HG02885 (cell line): ENCODE results near the gene MAGI1.
"Not testable (repeated sequence)": the region's sequence is repeated elsewhere in the genome, so short reads cannot be mapped to it uniquely, and the experiment has no call there.

Experiments
- ATAC-seq: cut with Tn5 transposase; IDR thresholded peaks from one replicate; pipeline ENCODE4 v1.9.1; 2021; ENCODE audit warnings: mild to moderate bottlenecking; ENCODE audit not compliant: unreplicated experiment, poor library complexity

Gene MAGI1

DNA sequence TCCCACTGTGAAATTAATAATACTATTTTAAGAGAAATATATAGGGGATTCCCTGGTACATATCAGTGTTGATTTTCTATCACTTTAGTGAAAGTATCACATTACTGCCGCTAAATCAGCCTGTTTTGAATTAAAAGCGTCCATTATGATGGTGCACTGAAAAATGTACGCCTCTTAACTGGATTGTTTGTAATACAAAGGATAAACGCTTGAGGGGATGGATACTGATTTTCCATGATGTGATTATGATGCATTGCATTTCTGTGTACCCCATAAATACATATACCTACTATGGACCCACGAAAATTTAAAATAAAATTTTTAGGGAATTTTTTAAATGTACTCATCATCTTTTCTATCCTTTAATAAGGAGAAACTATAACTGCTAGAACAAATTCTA, 478.6 kb downstream of the MAGI1 start:
- no peak for ATAC-seq

DNA sequence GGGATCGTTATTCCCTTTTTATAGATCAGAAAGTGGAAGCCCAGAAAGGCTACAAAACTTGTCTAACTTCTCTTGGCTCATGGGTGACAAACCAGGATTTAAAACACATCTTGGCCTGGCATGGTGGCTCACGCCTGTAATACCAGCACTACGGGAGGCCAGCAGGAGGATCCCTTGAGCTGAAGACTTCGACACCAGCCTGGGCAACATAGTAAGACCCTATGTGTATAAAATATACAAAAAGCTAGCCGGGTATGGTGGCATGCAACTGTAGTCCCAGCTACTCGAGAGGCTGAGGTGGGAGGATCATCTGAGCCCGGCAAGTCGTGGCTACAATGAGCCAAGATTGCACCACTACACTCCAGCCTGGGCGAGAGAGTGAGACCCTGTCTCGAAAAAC, 479.1 kb downstream of the MAGI1 start:
- ATAC-seq, result no peak

DNA sequence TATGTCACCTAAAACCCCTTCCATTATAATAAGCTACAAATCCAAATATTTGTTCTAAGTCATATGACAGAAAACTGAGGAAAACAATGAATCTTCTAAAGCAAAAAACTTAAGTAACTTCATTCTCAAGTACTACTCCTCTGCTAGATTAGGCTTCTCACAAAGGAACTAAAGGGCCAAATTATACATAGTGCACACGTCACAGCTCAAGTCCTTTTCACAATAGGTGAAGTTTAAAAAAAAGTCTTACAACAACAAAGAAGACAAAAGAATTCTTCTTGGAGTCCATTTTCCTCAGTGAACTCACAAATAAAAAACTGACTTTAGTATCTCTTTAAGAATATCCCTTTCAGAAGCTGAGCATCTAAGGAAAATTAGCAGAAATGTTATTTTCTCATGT, 479.9 kb downstream of the MAGI1 start:
- ATAC-seq, result no peak

DNA sequence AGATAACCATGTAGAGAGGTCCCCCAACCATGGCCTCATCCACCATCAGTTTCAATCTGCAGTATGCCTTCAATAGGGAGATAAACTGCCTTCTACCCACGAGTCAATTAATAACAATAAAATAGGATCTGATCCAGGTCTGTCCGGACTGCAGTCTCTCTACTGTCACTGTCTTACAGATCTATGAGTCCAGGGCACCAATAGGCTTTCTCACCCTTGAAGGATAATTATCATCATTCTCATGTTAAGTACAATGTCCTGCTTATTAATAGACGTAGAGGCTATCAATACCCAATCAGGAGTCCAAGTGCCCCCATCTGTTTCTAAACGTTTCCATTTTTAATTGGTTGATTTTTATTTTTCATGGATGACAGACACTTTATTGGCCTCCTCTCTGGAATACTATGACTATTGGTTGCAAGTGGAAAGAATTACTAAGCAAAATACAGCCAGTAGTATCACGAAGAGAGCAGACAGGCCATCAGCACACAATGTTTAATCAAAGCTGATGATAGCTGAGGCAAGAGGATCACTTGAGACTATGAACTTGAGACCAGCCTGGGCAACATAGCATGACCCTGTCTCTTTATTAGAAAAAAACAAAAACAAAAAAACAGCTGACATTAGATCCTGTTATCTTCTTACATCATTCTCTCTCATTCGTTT, 480.7 kb downstream of the MAGI1 start:
- ATAC-seq, result no peak

DNA sequence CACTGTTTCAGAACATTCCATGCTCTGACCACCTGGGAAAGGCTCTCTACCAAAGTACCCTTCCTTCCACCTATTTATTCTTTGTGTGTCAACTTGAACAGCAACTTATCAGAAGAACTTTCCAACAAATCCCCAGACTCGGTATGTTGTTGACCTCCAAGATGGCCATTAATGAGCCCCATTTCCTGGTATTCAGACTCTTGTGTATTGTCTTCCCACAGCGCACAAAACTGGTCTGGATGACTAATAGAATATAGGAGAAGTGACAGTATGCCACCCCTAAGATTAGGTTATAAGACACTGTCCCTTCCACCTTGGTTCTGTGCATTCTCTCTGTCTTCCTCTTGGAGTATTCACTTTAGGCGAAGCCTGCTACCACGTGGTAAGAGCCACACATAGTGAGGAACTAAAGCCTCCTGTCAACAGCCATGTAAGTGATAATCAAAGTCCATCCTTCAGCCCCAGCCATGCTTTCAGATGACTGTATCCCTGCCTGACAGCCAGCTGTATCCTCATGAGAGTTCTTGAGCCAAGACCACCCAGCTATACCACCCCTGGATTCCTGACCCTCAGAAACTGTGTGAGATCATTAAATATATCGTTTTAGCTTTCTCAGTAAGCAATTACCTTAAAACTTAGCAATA, 481.7 kb downstream of the MAGI1 start:
- ATAC-seq, result no peak

DNA sequence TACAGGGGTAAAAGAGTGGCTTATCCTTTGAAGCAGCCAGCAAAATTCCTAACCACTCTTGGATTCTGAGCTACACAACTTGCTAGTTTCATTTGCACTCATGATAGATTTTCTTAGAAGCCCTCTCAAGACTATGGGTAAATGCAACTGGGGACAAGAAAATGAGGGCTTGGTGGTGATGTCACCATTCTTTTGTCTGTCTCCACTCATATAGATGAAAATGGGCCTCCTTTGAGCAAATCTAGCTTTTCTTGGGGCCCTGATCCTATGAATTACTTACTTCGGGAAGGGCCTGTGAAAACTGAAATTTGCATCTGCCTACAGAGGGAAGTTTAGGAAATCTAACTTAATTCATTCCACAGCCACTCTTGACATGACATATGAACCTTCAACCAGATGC, 486.3 kb downstream of the MAGI1 start:
- ATAC-seq, result no peak

DNA sequence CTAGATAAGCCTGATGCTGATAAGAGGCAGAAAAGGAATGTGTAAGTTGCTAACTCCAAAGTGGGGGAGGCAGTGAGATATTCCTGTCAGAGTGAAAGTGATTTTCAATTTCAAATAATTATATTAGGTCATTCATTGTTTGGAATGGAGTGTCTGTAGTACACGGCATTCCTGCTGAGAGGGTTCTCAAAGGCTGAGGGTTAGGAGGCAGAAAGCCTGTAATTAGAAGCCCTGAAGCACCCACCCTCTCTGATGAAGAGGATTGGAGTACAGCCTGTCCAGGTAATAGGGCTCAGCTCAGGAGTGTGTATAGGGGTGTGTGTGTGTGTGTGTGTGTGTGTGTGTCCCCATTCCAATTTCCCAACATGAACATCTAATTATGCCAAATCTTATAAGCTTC, 486.8 kb downstream of the MAGI1 start:
- ATAC-seq, result no peak

DNA sequence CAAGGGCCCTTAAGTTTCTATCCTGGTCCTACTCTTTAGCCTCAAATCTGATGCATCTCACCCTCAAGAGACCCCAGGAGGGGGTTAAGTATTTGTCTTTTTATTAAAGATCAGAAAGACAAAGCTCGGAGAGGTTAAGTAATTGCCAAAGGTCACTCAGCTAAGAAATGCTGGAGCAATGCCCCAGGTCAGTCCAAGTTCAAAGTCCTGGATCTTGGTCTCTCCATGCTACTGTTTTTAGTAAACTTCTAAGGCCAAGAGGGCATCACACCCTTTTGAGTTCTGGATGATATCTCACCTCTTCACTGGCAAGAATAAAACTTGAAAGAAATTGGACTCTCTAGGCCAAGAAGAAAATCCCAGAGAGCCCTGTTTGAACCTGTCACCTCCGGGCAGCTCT, 488.6 kb downstream of the MAGI1 start:
- no peak for ATAC-seq

DNA sequence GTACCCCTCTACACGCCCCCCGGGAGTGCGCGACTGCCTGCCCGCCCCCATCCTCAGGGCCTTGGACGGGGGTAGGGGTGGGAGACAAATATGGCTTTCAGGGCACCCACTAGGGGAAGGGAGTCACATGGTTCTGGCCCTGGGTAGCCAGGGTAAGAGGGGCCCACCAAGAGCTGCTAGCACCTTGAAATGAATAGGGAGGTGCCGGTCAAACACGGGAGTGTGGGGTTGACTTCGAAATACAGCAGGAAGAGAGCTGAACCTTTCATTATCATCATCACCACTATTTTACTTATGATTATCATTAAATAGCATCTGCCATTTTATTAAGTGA, 489.1 kb downstream of the MAGI1 start:
- ATAC-seq, result no peak

DNA sequence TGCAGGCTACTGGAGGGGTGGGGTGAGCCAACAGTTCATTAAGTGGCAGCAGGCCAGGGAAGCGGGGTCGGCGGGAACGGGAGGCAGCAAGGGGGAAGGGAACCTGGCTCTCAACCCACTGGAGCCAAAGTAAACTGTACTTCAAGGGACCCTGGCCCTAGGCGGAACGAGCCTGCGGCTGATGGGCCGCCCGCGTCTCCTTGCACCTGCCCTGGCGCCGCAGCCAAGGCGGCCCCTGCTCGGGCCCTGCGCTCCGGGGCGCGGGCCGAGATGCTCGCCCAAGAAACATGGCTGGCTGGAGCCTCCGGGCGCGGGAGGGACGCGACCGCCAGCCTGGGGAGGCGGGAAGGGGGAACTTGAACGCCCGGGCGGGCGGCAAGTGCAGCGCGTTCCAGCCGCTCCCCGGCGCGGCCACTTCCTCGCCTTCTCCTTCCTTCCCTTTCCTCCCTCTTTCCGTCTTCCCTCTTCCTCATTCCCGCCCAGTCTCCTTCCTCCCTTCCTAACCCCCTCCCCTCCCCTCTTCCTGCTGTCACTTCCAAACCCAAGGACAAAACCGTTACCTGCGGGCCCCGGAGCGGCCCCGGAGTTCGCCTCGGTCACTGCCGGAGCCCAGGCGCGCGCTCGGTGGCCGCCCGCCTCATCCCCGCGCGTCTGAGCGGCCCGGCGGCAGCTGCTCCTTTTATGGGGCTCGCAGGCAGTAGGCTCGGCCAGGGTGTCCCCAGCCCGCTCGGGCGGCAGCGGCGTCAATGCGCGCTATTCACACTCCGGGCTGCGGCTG, 489.7 kb downstream of the MAGI1 start:
- no peak for ATAC-seq

DNA sequence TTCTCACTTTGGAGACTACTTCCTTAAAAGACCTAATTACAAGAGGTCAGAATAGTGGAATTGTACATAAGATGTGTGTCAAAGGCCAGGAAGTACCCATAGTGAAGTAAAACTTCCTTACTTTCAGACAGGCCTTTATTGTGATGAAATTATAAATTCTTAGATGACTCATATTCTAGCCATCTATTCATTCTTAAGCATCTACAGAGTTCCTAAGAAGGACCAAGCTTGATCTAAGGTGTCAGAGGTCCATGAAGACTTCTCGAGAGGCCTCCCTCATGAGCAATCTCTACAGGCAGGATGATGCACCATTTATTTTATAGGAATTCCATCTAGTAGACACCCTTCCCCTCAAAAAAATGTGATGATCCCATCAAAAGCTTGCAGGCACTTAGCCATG, 493.3 kb downstream of the MAGI1 start:
- ATAC-seq, result no peak

DNA sequence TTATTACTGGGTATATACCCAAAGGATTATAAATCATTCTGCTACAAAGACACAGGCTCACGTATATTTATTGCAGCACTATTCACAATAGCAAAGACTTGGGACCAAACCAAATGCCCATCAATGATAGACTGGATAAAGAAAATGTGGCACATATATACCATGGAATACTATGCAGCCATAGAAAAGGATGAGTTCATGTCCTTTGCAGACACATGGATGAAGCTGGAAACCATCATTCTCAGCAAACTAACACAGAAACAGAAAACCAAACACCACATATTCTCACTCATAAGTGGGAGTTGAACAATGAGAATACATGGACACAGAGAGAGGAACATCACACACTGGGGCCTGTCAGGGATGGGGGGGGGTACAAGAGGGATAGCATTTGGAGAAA, 495.3 kb downstream of the MAGI1 start:
- ATAC-seq, result not testable (repeated sequence)

DNA sequence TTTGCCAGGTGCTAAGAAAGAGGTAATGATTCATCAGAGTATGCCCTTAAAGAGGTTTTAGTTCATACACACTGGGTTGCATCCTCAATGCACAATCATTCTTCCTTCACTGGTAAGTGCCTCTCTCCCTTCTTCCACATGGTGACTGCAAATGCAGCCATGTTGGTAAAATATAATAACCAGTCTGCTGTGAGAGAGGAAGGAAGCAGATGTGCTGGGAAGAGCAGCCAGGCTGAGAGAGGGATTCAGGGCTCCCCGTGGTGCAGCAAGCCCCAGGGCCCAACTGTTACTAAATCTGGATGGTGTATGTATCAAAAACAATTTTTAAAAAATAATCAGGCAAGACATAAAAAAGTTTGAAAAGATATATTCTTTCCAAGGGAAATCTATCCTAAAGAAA, 498.1 kb downstream of the MAGI1 start:
- ATAC-seq, result no peak

DNA sequence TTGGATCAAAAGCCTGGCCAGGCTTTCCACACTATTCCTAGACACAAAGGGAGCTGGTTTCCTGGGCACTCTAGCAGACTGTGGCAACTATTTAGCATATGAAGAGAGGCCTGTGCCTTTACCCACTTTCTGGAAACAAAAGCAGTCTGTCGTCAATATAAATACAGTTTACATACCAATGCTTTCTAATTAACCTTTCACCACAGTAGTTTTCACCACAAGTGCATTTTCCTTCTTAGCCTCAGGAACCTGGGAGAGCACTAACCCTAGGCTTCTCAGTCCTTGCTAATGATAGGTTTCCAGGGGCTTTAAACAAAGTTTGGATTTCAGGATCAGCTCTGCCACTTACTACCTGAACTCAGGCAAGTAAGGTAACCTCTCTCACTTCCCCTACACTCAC, 499.1 kb downstream of the MAGI1 start:
- no peak for ATAC-seq

DNA sequence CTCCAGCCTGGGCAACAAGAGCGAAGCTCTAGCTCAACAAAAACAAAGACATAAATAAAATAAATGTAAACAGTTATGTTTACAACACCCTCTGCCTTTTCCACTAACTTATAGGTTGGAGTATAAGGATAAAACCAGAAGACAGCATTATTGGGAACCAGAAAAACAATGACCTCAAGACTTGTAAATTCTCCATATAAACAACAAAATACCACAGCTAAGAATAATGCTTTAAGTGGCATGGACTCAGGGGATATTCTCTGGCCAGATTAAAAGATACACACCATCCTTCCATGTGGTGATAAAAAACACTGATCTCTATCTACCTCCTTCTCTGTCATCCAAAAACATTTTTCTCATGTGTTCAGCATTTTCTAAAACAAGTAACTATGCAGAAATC, 500.6 kb downstream of the MAGI1 start:
- no peak for ATAC-seq

DNA sequence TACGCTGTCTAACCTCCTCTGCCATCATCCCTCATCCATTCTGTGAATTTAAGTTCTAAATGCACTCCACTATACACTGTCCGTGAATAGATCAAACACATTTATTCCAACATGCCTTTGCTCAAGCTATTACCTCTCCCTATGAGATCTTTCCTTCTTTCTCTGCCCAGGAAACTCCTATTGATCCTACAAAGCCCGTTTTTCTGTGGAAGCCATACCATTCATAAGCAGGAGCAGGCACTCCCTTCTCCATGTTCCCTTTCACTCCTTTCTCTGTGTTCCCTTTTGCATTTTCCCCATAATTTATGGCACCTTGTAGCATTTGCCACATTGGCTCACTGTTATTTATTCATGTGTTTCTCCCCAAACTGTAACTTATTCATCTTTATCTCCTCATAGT, 501.6 kb downstream of the MAGI1 start:
- no peak for ATAC-seq

DNA sequence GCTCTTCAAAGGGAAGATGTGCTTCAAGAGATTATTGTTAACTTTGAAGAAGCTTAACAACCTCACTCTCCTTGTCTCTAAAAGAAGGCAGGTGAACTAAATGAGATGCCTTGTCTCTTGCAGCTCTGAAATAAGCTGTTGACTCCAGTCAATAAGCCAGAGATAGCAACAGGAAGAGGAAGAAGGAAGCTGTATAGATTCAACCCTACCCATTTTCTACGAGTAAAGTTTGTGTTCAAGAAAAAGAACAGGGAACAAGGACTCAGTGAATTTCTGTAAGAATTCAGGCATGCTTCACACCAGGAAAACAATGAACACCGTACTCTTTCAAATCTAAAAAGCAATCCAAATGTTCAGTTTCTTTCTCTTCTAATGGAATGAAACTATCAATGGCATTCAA, 503.5 kb downstream of the MAGI1 start:
- no peak for ATAC-seq

DNA sequence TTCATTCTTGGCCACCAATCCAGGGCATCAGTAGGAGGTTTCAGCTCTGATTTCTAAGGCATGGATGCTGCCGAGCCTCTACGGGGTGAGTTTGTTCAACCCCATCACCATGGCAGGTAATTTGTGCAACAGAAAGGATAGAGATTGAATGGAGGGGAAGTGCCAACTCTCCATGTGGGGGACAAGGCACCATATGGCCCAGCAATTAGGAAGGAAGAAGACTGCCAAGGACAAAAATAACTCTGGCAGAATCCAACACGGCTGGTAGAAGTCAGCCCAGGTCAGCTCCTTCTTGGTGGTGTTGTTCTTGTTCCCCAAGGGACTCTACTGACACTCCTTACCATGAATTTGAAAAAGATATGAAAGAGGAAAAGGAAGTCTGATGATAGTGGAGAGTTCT, 503.9 kb downstream of the MAGI1 start:
- ATAC-seq, result no peak

DNA sequence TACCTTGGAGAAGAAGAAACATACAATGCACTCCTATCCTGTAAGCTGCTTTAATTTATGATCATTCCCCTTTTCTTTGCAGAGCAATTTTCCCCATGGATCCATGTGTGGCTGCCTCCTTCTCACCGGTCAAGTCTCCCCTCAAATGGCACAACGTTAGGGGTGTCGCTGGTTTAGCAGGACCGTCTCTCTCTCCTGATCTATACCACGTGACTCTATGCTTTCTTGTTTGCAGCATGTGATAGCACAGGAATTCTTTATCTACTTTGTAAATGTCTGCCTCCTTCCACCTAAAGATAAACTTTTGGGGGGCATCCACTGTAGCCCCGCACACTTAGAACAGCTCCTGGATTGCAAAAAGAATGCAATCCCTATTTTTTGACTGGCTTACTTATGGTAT, 506.0 kb downstream of the MAGI1 start:
- no peak for ATAC-seq

DNA sequence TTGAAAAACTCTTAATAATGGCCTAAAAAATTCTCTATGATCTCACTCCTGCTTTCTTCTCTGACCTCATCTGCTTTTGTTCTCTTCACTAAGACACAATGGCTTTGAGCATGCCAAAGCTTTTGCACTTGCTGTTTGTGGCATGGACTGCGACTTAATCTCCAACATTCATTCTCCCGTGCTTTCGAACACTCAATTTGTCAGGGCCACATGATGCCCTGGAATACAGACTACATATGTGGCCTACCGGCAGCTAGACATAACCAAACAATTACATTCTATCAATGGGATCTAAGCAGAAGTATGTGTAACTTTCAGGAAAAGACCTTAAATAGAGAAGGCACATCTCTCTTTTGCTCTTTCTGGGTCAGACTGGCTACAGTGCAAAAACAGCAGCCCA, 506.5 kb downstream of the MAGI1 start:
- no peak for ATAC-seq

DNA sequence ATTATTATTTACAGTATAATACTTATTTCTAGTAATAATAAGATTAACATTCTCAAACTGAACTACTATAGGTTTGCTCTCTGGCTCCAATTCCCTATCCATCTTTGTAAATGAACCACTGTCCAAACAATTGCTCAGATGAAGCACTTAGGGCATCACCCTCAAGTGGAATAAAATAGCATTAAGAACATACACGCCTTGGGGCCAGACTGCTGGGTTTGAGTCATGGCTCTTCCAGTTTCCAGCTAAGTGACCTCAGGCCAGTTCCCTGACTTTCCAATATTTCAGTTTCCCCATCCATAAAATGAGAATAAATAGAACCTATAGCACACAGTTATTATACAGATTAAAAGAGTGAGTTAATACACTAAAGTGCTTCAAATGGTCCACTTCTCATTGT, 507.2 kb downstream of the MAGI1 start:
- ATAC-seq, result no peak

DNA sequence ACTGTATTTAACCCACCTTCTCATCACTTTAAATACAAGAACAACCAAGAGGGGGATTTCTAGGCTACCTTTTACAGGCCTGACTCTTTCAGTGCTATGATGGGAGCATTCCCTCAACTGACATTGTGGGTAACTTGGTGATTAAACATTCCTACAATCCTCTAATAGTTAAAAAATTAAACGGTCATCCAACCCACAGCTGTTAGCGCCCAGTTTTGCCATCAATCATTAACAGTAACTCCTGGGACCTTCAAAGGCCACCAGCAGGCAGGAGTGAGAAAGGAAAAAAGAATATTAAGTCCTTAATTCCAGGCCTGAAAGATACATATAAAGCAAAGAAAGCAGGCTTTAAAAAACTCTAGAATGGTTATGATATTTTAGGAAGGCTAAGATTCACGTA, 512.1 kb downstream of the MAGI1 start:
- ATAC-seq, result no peak
